NCI-H2227 treated with DMSO at 0.1 percent for 48 hours (cell line): ENCODE data around the gene LRIG1.

Experiments
- DNase-seq: peaks from one replicate; lab custom pipeline; 2025; lab: John Stamatoyannopoulos, UW

LRIG1 gene

DNA sequence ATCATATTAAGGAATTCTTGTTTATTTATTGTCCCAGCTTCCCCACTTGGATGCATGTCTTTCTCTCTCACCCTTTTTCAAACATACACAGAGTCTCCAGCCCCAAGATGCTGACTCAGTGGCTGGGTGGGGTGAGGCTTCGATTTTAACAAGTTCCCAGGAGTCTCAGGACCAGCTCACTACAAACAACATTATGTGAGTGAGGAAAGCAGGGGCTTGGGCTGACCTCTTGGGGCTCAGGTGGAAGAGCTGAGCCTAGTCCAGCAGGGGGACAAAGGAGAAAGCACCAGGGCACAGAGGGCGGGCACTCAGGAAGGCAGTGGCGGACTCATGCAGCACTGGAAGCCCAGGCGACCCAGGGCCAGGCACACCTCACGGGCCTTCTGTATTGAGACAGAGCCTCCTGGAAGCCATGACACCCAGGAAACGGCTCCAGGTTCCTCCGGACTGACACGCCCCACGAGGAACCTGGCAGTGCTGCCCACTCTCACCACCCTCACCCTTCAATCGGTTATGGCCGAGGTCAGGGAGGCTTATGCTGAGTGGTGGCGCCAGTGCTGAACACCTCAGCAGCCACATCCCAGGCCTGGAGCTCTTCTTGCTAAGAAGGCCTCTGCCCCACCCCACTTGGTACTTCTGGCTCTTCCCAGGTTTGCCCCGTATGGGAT is 97.4 kb downstream of the LRIG1 start:
- DNase-seq: no peak

DNA sequence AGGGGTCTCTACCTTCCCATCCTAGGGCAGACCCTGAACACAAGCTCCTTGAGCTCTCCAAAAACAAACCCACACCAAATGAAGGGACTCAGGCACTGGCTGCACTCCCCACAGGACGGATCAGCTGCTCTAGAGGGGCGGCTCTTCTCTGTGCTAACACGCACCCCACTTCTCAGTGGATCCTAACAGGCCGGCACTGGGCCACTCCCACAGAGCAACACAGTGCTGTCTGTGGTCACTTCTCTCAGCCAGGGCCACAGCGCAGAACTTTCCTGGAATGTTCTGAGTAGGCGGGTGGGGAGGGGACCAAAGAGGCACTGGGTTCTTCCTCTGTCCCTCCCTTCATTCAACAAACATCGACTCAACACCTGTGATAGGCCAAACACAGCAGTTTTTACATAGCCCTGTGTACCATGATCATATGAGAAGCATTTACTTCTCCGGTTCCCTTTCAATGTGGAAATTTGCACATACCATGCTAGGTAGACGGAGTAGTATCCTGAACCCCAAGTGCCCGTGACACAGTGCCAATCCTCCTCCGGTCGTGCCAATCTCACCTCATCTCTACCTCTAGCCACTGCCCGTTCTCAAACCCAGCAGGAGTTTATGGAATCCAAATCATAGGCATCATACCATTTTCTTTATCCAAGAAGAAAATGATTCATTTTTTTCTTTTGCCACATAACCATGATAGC is 98.1 kb downstream of the LRIG1 start:
- no peak for DNase-seq

DNA sequence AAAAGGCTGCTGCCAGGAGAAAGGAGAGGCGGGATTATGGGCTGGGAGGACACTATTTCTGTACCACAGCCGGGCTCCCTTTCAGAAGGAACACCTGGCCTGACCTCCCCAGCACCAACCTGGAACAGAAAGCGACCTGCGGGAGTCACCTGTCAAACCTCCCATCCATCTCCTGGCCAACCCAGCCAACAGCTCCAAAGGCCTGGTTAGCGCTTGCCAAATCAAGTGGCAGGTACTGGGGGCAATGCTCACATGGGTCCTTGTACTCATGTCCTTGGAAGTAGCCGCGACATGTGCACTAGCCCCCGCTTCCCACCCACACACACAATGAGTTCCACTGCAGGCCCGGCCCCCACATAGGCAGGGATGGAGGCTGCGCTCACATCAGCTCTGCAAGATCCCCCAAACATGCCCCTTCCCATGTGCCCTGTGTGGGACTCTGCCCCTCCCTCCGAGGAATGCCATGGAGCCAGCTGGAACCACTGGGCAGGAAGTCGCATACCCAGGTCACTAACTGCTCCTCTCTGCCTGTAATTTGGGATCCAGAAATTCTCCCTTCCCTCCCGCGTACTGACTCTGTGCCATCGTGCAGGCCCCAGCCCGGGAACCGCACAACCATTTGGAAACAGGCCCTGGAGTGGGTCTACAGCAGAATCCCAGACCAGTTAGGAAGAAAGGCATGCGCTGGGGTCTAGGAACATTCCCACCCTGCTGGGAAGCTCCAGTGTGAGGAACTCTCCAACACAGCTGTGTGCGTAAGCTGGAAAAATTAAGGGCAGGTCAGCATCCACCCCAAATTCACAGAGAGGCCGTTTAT is 98.9 kb downstream of the LRIG1 start:
- DNase-seq: no peak

DNA sequence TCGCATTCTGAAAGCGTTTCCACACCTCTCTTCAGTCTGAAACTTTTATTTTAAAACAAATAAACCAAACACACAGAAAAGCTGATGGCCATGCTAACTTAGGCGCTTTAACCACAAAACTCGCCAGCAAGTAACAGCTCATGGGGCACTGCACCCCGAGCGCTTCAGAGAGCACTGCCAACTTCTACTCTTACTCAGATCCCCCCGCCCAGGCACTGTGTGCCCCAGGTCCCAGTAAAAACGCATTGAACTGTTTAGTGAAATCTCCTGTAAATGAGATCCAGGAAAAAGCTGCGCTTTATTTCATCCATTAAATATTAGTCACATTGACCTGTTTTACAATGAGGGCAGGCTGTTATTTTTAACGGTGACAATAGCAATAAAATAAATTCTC is 99.7 kb downstream of the LRIG1 start:
- DNase-seq: no peak

DNA sequence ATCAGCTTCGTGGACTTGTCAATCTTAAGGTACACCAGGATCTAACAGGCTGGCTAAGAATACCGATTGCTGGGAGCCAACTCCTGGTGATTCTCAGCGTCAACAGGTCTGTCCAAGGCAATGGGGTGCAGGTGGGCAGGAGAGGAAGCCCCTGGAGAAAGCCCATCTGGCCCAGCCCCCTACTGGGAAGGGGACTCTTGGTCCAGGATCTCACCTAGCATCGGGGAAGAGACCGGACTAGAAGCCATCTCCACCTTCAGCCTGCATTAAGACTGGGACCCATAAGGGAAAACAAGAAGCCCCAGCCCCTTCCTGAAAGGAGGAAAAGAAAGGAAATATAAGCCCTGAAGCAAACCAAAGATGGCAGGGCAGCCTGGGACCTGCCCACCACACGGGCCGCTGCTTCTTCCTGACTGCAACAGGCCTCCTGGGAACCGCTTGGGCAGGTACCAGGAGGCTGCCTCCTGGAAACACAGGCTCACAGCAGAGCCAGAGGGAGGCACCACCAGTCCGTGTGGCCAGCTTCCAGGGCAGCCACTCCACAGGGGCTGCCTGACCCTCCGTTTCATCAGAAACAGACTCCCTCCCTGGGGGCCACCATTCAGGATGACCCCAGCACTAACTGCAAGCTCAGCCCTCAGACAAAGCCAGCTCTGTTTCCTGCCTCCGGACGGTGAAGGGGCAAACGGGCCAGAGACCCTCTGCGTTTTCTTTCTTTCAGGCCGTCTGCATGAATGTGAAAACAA is 100.2 kb downstream of the LRIG1 start:
- no peak for DNase-seq

DNA sequence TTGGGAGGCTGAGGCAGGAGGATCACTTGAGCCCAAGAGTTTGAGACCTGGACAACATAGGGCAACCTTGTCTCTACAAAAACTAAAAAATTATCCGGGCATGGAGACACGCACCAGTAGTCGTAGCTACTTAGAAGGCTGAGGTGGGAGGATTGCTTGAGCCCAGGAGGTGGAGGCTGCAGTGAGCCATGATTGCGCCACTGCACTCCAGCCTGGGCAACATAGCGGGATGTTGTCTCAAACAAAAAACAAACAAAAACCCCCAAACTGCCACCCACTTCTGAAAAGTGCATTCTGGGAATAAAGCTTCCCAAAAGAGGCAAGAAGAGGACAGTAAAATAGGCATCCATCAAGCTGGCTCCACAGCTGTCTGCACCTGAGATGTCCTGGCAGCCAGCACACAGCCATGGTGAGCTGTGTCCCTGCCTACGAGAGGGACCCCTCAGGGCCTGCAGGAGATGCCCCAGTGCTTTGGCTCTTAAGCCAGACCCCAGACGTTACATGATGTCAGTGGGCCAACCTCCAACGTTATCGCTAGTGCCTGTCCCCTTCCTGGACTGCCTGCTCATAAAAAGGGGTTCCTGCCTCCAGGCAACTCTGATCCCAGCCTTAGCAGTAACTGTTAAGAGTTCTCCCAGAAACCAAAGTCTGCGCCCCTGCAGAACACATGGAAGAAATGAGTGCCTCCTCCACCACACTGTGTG is 101.1 kb downstream of the LRIG1 start:
- no peak for DNase-seq

DNA sequence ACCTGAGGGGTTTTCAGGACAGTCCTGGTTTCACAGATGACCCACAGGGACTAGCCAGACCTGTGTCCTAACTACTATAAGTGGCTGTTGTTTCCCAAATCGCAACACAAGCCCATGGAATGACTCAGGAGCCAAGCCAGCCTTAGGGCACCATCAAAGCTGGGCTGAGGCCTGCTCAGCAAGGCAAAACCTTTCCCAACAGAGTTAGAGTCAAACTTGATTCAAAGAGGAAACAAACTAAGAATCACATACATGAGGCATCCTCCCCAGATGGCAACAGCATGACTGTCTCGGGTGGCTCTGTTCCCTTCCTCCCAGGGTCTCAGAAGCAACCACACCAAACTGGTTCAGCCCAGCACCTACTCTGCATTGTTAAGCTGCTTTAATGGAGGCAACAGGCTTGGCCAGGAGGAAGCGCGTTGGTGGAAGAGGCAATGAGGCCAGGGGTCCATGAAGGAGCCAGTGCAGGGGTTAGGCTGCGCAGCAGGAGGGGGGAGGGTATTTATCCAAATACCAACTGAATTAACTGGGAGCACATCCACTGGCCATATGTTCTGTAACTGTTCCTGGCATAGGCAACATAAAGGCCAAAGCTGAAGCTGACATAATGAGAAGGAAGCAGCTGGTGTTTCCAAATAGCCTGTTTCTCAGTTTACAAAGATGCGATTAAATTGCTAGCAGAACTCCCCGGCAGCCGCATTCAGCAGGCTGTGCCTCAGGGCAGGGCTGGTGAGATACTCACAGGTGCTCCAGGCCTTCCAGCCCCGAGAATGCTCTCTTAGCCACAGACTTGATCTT is 102.4 kb downstream of the LRIG1 start:
- no peak for DNase-seq

DNA sequence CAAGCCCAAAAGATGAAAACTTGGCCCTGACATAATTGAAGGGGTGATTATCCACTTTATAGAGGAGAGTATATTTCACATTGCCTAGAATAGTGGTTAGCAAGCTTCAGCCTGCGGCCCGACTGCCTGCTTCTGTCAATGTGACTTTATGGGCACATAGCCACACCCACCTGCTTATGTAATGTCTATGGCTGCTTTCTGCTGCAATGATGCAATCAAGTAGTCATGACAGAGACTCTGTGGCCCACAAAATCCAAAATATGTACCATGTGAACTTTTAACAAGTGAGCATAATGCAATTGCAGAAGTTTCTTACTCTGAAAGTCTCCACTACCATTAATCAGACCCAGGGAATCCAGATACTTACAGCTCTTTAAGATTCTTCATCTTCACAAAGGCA is 103.1 kb downstream of the LRIG1 start:
- DNase-seq: no peak

DNA sequence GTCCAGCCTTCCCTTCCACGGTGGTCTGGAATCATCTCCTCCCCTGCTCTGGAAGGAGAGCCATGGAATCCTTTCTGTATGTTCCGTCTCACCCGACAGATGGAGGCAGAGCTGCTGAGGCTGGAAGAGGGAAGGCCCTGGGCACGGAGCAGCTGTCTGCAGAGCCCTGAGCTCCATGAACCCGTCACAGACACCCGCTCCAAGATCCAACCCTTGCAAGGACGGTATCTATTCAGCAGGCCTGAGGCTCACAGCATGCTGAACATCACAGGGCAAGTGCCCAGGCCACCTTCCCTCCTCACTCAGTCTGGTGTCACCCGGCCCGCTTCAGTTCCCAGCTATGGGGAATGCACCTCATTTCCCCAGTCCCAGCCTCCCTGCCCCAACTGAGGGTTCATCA is 103.9 kb downstream of the LRIG1 start:
- no peak for DNase-seq

DNA sequence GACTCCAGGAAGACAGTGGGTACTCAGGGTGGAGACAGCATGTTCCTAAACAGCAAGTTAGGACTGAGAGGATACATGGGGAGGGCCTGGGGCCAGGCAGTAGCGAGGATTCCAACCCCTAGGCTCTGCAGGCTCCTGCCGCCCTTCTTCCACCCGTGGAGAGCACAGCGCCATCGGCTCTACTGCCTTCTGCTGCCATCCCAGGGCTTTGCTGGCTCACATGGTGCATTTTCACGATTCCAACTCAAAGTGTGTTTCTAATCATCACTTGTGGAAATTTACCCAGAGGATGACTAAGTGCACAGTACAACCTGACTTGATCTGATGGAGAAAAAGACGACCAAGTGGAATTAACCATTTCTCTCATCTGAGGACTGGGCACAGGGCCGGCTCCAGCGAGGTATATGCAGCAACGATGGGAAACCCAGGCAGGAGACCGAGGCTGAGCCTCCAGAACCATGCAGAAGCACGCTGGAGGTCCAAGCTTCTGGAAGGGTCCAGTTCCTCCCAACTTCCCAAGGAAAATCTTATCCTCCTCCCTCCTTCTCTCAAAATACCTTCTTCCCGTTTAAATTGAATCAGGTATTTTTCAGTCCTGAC is 104.6 kb downstream of the LRIG1 start:
- no peak for DNase-seq

DNA sequence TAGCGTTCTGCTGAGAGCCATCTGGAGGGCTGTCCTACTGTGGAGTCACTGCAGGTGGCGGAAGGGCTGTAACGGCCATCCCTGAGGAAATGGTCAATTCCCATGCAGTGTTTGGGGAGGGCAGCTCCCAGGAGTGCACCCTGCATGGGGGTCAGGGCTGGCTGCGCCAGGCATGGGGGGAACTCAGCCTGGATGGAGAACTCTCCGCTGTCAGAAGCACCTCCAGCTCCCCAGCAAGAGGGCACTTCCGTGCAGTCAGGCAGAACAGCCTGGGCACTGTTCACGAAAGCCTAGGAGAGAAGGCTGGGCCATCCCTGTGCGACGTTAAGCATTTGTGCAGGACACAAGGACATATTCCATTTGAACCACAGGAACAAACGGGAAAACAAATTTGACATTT is 105.2 kb downstream of the LRIG1 start:
- DNase-seq: no peak

DNA sequence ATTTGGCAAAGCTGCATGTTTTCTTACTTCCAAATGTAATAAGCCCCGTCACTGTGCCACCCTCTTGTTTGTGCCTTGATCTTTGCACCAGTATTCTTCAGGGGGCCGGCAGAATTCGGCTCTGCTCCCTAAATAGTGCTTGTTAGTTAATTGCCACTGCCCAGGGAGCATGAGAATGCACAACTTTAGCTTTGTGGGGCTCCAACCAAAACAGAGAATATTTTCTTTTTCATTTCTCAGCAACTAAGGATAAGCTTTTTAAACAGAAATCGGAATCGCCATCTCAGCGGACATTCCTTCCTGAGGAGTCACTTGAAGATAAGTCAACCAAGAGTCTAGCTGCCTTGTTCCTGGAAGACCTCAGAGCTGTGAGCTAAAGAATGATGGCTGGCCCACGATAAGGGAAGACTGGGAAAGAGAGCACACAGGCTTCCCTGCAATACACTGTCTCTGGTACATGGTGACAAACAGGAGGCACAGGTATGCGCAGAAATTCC is 106.0 kb downstream of the LRIG1 start:
- DNase-seq: no peak

DNA sequence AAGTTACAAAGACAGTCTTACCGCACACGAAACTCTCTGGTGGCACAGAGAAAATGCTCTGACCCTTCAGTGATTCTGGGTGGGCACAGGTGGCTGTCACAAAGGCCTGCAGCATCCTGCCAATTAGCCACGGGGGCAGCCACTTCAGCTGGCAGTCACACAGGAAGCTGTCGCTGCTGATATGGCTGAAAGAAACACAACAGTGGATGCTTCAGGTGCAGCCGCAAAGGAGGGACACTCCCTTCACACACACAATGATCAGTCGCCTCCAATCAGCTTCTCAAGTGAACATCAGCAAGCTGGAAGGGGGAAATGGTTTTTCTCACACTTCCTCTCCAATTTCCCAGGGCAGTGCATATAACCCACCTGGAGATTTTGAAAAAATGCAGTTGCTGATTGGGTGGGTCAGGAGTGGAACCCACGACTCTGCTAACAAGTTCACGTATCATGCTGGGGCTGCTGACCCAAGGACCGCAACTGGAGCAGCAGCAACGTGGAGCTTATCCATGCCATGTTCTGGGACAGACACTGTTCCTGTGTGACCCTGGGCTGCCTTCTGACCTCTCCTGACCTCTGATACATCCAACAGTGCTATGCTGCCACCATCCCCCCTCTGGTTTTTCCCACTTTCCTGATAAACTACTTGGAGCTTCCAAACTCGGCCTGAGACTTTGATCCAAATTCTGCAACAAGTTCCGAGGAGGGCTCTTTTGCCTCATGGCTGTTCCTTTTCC is 106.6 kb downstream of the LRIG1 start:
- DNase-seq: no peak

DNA sequence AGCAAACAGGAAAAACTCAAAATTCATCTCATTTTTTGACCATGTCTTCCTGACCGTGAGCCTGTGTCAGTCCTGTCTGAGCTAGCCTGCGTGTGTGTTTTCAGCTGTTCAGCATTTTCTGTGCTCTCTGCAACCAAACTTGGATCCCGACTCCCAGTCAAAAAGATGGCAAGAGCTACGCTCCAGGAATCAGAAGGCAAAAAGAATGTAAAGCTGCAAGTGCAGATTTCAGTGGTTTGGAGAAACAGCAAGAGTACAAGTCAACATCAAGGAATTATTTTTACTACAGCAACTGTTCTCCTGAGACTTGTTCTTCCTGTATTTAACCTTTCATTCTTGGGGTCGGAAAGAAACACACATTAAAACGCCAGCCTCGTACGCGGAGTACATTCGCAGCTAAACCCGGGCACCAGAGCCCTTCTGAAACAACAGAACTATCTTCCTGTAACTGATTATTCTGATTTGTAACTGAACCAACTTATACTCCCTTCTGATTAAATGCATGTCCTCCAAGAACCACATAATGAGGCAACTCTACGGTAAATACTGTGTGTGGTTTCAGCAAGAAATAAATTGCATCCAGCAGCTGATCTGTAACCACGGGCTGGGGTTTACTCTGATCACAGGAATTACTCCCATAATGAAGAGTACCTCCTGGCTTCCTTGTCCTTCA is 107.4 kb downstream of the LRIG1 start:
- no peak for DNase-seq

DNA sequence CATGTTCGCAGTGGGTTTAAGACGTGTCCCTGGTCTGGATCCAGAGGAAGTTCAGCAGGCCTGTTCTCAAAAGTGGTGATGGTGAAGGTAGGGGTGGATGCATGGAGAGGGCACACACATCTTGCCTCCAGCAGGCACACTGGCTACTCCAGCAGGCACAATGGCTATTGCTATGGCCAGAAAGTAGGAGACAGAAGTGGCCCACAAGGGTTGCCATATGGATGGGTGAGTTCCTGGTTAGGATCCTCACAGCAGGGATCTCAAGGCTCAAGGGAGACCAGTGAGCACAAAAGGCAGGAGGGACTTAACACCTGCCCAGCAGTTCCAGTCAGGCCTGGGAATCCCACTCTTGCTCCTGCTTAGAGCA is 107.9 kb downstream of the LRIG1 start:
- DNase-seq: no peak

DNA sequence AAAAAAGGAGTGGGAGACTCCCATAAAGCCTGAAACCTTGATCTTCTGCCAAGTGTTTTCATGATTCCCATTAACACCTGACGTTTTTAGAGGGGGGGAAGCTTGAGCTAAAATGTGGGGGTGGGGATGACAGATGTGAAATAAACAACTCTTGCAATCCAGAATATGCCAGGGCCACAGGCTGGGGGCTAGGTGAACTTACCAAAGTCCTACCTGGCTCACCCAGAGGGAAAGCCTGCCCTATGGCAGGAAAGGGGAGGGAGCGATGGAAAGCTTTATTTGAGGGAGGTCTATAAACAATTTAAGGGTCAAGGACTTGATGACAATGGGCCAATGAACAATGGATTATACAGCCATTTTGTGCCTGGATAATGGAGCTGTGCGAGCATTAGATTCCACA is 108.3 kb downstream of the LRIG1 start:
- DNase-seq: no peak

DNA sequence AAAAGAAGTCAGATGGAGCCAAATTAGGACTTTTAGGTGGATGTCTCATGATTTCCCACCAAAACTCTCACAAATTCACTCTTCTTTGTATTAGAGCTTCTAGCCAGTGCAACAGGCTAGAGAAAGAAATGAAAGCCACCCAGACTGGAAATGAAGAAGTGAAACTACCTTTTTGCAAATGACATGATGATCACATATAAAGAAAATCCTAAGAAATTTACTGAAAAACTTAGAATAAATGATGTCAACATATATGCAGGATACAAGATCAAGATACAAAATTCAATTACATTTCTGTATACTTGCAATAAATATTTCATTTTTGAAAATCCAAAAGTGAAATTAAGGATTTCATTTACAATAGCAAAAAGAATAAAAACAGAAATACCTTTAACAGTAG is 110.8 kb downstream of the LRIG1 start:
- no peak for DNase-seq

DNA sequence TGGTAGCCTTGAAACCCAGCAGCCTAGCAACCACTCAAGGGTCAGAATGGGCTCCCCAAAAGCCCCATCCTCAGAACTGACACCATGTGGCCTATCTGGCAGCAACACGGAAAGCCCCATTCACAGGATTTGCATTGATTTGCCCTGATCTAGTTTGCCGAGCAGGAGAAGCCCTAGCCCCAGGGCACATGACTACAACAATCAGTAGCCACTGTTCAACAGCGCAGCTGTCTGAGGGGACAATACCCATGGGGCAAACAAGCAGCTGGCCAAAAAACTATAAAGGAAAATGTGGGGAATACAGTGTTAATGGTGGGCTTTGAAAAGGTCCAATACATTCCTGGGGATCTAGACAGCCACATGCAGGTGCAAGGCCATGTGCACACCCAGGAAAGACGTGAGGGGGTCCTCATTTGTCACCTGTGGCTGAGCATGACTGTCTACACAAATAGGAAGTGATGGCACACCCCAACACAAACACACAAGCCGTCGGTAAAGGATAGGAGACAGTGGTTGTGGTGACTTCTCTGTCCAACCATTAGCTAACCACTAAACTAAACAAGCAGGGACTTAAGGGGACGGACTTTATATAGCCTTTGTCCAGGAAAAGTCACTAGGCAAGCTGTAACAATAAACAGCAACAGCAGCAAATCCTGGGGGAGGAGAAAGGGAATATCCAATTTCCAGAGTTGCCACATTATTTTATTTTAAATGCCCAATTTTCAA is 113.7 kb downstream of the LRIG1 start:
- no peak for DNase-seq
